ENCODE results near the gene C21orf58.

DNA sequence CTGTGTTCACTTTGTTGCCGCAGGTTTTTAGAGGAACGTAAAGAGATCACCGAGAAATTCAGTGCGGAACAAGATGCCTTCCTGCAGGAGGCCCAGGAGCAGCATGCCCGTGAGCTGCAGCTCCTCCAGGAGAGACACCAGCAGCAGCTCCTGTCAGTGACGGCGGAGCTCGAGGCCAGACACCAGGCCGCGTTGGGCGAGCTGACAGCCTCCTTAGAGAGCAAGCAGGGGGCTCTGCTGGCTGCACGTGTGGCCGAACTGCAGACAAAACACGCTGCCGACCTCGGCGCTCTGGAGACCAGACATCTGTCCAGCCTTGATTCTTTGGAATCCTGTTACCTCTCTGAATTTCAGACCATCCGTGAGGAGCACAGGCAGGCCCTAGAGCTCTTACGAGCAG, 42.9 kb upstream of the C21orf58 start:
- TF ChIP-seq YY1 (IDR thresholded peaks at IDR 0.05; ENCODE audit: insufficient read depth, insufficient read length) (no peak), ZNF274 (IDR thresholded peaks at IDR 0.05; ENCODE audit: low read depth, low read length) (no peak)
